ENCODE measurements around the gene ARHGAP31. TPM values are rescaled to one million over a fixed set of nuclear protein-coding genes. Genes with fewer than 3 reads are reported as not detected.

The ARHGAP31 gene
- total and polyA plus RNA-seq, 8 donors: 1.2 to 275 (median 4.3) TPM

GRCh38 chr3:119296727-119297122, 2.5 kb downstream of the ARHGAP31 start:
- Histone ChIP-seq H3K4me1 (peaks cover 7 to 56% (median 24%) of the 10 kb centered on the region in 4 donors), H3K9me3 (no peaks in the 10 kb centered on the region), H3K36me3 (no peaks in the 10 kb centered on the region), H3K4me3 (peak overlapping the region; percentile 75 to 83 (median 78)), H3K27ac (peak overlapping the region in 3 of 5 donors; percentile 19 to 94 (median 89)), H3K27me3 (no peaks in the 10 kb centered on the region)
- no peak for DNase-seq
- WGBS, 5 donors: 71 to 94% (median 80%) methylated on average over 4 of the region's 4 CpGs
- TF ChIP-seq EP300 (IDR thresholded peaks at IDR 0.05): no peak
- no peak for TF ChIP-seq POLR2A (IDR thresholded peaks at IDR 0.05)
- TF ChIP-seq CTCF (IDR thresholded peaks at IDR 0.05): no peak
- TF ChIP-seq POLR2AphosphoS5 (IDR thresholded peaks at IDR 0.05): no peak
- intact Hi-C loops (cut with DNase I; ENCODE audit: low total_unique reads): no loop called here

GRCh38 chr3:119297169-119297568, 3.0 kb downstream of the ARHGAP31 start:
- no peak for DNase-seq
- Histone ChIP-seq H3K9me3 (no peaks in the 10 kb centered on the region), H3K4me1 (peaks cover 7 to 56% (median 24%) of the 10 kb centered on the region in 4 donors), H3K27me3 (no peaks in the 10 kb centered on the region), H3K36me3 (no peaks in the 10 kb centered on the region), H3K4me3 (peak overlapping the region in 3 of 4 donors; percentile 75 to 83 (median 78)), H3K27ac (peak overlapping the region in 2 of 5 donors; percentile 89 to 94)
- intact Hi-C loops (cut with DNase I; ENCODE audit: low total_unique reads): no loop called here
- TF ChIP-seq CTCF (IDR thresholded peaks at IDR 0.05) (no peak), EP300 (IDR thresholded peaks at IDR 0.05) (no peak), POLR2AphosphoS5 (IDR thresholded peaks at IDR 0.05) (no peak), POLR2A (IDR thresholded peaks at IDR 0.05) (no peak)

- Histone ChIP-seq H3K4me3 (no peak overlapping the region), H3K27ac (no peak overlapping the region), H3K27me3 (no peaks in the 10 kb centered on the region), H3K9me3 (no peaks in the 10 kb centered on the region), H3K36me3 (no peaks in the 10 kb centered on the region), H3K4me1 (peaks cover under 1 to 51% (median 19%) of the 10 kb centered on the region in 4 donors)
- TF ChIP-seq POLR2A (IDR thresholded peaks at IDR 0.05) (no peak), EP300 (IDR thresholded peaks at IDR 0.05) (no peak), CTCF (IDR thresholded peaks at IDR 0.05) (no peak), POLR2AphosphoS5 (IDR thresholded peaks at IDR 0.05) (no peak)
- WGBS, 5 donors: 78 to 89% (median 82%) methylated on average over 8 to 11 of the region's 11 CpGs
- no peak for DNase-seq
- intact Hi-C loops (cut with DNase I; ENCODE audit: low total_unique reads): no loop called here
Observed at GRCh38 chr3:119298565-119298941, 4.4 kb downstream of the ARHGAP31 start.

GRCh38 chr3:119300991-119301391, 6.8 kb downstream of the ARHGAP31 start:
- TF ChIP-seq POLR2AphosphoS5 (IDR thresholded peaks at IDR 0.05): no peak
- no peak for TF ChIP-seq POLR2A (IDR thresholded peaks at IDR 0.05)
- TF ChIP-seq EP300 (IDR thresholded peaks at IDR 0.05): no peak
- no peak for TF ChIP-seq CTCF (IDR thresholded peaks at IDR 0.05)
- Histone ChIP-seq H3K27me3 (no peaks in the 10 kb centered on the region), H3K36me3 (no peaks in the 10 kb centered on the region), H3K4me1 (peaks cover 0 to 44% (median 12%) of the 10 kb centered on the region in 4 donors), H3K4me3 (no peak overlapping the region), H3K27ac (peak overlapping the region in 3 of 5 donors; percentile 36 to 52 (median 50)), H3K9me3 (no peaks in the 10 kb centered on the region)
- WGBS, 5 donors: 48 to 79% (median 71%) methylated on average over 5 of the region's 5 CpGs
- no peak for DNase-seq
- intact Hi-C loops (cut with DNase I; ENCODE audit: low total_unique reads): no loop called here

All from stomach (tissue), 9 donors.